Tibial nerve (tissue), 4 donors: Measurements from ENCODE around the gene ANKRD11. TPM values are rescaled to one million over a fixed set of nuclear protein-coding genes. Genes with fewer than 3 reads are reported as not detected.
A peak's percentile ranks its signal among the peaks of the same experiment; 100 is the strongest.
"Not testable (repeated sequence)": the region's sequence is repeated elsewhere in the genome, so short reads cannot be mapped to it uniquely, and the experiment has no call there.

Experiments
- DNase-seq, 2 donors: peaks; one replicate each; pipeline ENCODE4 v3.0.0-alpha.2; 2019; ENCODE audit warnings: low spot score in 2 of 2
- H3K27ac ChIP-seq, 4 donors: fragments of 200-600 bp; sonication (generic) in 3 of 4; one replicate each; pipeline ENCODE4 v1.5.1; 2017 to 2019; ENCODE audit warnings: mild to moderate bottlenecking in 1 of 4
- H3K27me3 ChIP-seq, 2 donors: fragments of 200-600 bp; sonication (generic) in 1 of 2; one replicate each; pipeline versions ENCODE4 v1.5.1 to v1.6.0; 2017 to 2019
- H3K36me3 ChIP-seq, 3 donors: fragments of 200-600 bp; sonication (generic); one replicate each; pipeline ENCODE4 v1.5.1; 2018 to 2019
- H3K4me1 ChIP-seq, 4 donors: fragments of 200-600 bp; sonication (generic) in 3 of 4; one replicate each; pipeline ENCODE4 v1.5.1; 2017 to 2019
- H3K4me3 ChIP-seq, 4 donors: fragments of 200-600 bp; sonication (generic) in 3 of 4; one replicate each; pipeline ENCODE4 v1.5.1; 2017 to 2019; ENCODE audit warnings: mild to moderate bottlenecking in 1 of 4, moderate library complexity in 1 of 4
- H3K9me3 ChIP-seq, 4 donors: fragments of 200-600 bp; sonication (generic) in 3 of 4; one replicate each; pipeline ENCODE4 v1.5.1; 2017 to 2019
- EP300 ChIP-seq, 2 donors: sonication (generic); formaldehyde crosslinking; IDR thresholded peaks; one replicate each; pipeline ENCODE4 v1.6.1; 2017; ENCODE audit warnings: antibody characterized with exemption in 2 of 2, mild to moderate bottlenecking in 1 of 2
- POLR2A ChIP-seq, 2 donors: fragments of 450-650 bp; IDR thresholded peaks; one replicate each; pipeline ENCODE4 v1.6.1; 2017; ENCODE audit warnings: antibody characterized with exemption in 2 of 2, mild to moderate bottlenecking in 2 of 2, moderate library complexity in 2 of 2
- WGBS, 2 donors: methylation state at CpG; one replicate each; pipeline ENCODE4 v1.1.5; 2018; 5-methylcytosine and 5-hydroxymethylcytosine counted together
- total RNA-seq, 4 donors: library from RNA; depleted of rRNA; stranded (reverse); fragments of >200 nt; gene quantifications; one replicate each; pipeline ENCODE4 v1.1.0, GENCODE V29; 2016
- TF ChIP-seq, protein P1 (sequence below), 5 experiments: fragments of 200-600 bp in 3 of 5; fragments of 450-650 bp in 2 of 5; sonication (generic) in 3 of 5; IDR thresholded peaks; one replicate each; pipeline ENCODE4 v1.5.1; 2016 to 2019; ENCODE audit warnings: antibody characterized with exemption in 5 of 5, mild to moderate bottlenecking in 3 of 5, moderate library complexity in 2 of 5

The ANKRD11 gene
- total RNA-seq, 4 donors from 2014 or later: 104 to 177 (median 112) TPM

DNA sequence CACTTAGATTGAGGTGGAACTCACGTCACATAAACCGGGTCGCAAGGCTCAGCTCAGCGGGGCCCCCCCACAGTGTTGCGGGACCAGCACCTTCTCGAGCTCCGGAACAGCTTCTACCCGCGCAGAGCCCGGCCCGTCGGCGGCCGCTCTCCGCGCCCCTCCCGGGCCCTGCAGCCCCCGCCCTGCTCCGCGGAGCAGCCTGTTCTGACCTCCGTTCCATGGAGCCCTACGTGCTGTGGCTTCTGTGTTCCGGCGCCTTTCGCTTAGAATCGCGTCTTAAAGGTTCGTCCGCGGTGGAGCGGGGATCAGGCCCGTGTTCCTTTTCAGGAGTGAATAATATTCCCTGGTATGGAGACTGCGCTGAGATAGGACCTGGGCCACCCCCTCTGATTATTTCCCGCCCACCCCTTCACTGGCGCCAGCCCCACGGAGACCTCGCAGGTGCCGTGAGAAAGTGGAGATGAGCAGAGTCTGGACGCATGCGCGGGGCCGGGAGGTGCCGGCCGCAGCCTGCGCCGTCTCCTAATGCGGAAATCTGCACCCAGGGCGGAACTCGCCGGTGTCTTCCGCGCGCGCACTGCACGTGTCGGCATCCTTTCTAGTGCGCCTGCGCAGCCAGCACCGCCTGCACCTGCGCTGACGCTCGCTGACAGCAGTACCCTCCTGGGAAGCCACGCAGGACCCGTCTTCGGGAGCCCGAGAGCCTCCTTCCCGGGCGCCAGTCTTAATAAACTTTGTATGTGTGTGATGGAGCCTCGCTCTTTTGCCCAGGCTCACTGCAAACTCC, 242.0 kb downstream of the ANKRD11 start:
- Histone ChIP-seq H3K27me3 (peaks cover 0 to 5% of the 10 kb centered on the region in 2 donors), H3K36me3 (no peaks in the 10 kb centered on the region), H3K27ac (no peak overlapping the region), H3K4me1 (peaks cover 0 to 9% (median 6%) of the 10 kb centered on the region in 4 donors), H3K9me3 (peaks cover 0 to 15% (median 0%) of the 10 kb centered on the region in 4 donors), H3K4me3 (peak overlapping the region in 3 of 4 donors; percentile 28 to 58 (median 53))
- TF ChIP-seq, protein P1, sequence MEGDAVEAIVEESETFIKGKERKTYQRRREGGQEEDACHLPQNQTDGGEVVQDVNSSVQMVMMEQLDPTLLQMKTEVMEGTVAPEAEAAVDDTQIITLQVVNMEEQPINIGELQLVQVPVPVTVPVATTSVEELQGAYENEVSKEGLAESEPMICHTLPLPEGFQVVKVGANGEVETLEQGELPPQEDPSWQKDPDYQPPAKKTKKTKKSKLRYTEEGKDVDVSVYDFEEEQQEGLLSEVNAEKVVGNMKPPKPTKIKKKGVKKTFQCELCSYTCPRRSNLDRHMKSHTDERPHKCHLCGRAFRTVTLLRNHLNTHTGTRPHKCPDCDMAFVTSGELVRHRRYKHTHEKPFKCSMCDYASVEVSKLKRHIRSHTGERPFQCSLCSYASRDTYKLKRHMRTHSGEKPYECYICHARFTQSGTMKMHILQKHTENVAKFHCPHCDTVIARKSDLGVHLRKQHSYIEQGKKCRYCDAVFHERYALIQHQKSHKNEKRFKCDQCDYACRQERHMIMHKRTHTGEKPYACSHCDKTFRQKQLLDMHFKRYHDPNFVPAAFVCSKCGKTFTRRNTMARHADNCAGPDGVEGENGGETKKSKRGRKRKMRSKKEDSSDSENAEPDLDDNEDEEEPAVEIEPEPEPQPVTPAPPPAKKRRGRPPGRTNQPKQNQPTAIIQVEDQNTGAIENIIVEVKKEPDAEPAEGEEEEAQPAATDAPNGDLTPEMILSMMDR (IDR thresholded peaks at IDR 0.05): no peak
- no peak for TF ChIP-seq POLR2A (IDR thresholded peaks at IDR 0.05)
- no peak for TF ChIP-seq EP300 (IDR thresholded peaks at IDR 0.05)
- WGBS, 2 donors: 64 to 69% methylated on average over 64 to 68 of the region's 69 CpGs
- no peak for DNase-seq

DNA sequence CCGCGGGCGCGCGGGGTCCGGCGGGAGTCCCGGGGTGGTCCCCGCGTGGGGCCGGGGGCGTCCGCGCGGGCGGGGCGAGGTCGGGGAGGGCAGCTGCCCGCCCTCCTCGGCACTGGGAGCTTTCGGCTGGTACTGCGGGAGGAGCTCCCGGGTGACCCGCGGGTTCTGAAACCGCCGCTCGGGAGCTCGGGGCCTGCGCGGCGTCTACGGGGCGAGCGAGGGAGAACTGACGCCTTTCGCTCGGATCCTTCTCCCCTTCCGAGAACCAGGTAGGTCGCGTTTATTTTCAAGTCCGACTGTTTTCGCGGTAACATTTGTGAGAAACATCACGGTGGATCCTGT, 242.7 kb downstream of the ANKRD11 start:
- DNase-seq, H3K4me1 ChIP-seq, H3K36me3 ChIP-seq, H3K27ac ChIP-seq, H3K27me3 ChIP-seq: not testable (repeated sequence)
- Histone ChIP-seq H3K9me3 (peaks cover 0 to 15% (median 0%) of the 10 kb centered on the region in 4 donors), H3K4me3 (peak overlapping the region; percentile 24 to 58 (median 40))
- 5% methylated on average over 11 to 12 of the region's 45 CpGs for WGBS, 2 donors

DNA sequence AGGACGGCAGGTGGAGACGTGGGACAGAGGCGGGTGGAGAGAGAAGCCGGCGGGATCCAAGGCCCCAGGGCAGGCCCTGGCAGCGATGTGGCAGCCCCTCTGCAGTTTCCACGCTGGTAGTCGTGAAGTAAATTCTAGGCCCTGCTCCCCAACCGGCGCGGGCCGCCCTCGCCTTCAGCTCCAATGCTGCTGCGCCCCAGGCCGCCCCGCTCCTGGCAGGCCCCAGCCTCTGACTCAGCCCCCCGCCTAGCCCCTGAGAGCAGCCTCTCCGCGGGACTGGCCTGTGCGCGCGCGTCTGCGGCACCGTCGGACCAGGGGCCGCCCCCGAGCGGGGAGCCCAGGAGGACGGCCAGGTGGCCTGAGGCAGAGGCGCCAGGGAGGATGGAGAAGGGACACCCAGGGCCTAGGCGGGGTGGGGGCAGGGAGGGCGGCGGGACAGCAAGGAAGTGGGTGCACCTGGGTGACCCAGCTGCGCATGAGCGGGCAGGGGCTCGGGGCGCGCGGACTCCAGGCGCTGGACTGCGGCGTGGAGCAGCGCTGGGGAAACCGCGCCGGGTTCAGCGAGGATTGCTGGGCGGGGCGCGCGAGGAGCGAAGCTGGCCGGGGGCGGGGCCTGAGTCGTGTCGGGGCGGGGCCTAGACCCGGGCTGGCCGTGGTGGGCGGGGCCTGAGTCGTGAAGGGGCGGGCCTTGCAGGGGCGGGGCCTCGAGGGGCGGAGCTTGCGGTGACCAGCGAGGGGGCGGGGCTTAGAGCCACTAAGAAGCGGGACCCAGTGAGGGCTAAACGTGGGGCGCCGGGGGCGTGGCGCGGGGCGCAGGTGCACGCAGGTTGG, 243.2 kb downstream of the ANKRD11 start:
- peak; percentile 85 to 87 for DNase-seq
- no peak for TF ChIP-seq POLR2A (IDR thresholded peaks at IDR 0.05)
- TF ChIP-seq, protein P1 (IDR thresholded peaks at IDR 0.05): no peak
- no peak for TF ChIP-seq EP300 (IDR thresholded peaks at IDR 0.05)
- H3K27me3 ChIP-seq: peaks cover 0 to 5% of the 10 kb centered on the region in 2 donors
- peak overlapping the region; percentile 24 to 58 (median 54) for H3K4me3 ChIP-seq
- no peak overlapping the region for H3K27ac ChIP-seq
- WGBS, 2 donors: 3 to 6% methylated on average over 34 to 60 of the region's 78 CpGs
- H3K4me1 ChIP-seq: peaks cover 0 to 9% (median 6%) of the 10 kb centered on the region in 4 donors
- no peaks in the 10 kb centered on the region for H3K36me3 ChIP-seq
- peaks cover 0 to 15% (median 0%) of the 10 kb centered on the region in 4 donors for H3K9me3 ChIP-seq

DNA sequence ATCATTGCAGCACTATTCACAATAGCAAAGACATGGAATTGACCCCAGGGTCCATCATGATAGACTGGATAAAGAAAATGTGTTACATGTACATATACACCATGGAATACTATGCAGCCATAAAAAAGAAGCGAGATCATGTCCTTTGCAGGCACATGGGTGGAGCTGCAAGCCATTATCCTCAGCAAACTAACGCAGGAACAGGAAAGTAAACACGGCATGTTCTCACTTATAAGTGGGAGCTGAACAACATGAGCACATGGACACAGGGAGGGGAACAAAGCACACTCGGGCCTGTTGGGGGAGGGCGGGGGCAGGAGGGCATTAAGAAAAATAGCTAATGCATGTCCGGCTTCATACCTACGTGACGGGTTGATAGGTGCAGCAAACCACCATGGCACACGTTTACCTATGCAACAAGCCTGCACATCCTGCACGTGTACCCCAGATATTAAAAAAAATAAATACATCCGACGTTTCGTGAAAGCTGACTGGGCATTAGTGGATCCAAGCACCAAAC, 243.9 kb downstream of the ANKRD11 start:
- Histone ChIP-seq H3K9me3 (peaks cover 0 to 15% (median 0%) of the 10 kb centered on the region in 4 donors), H3K4me1 (peaks cover 0 to 16% (median 11%) of the 10 kb centered on the region in 4 donors), H3K27ac (no peak overlapping the region), H3K4me3 (peak overlapping the region in 2 of 4 donors; percentile 53 to 58), H3K36me3 (no peaks in the 10 kb centered on the region), H3K27me3 (peaks cover 0 to 5% of the 10 kb centered on the region in 2 donors)
- WGBS, 2 donors: 59 to 60% methylated on average over 13 of the region's 13 CpGs
- TF ChIP-seq, protein P1 (IDR thresholded peaks at IDR 0.05): no peak
- no peak for TF ChIP-seq EP300 (IDR thresholded peaks at IDR 0.05)
- no peak for DNase-seq

DNA sequence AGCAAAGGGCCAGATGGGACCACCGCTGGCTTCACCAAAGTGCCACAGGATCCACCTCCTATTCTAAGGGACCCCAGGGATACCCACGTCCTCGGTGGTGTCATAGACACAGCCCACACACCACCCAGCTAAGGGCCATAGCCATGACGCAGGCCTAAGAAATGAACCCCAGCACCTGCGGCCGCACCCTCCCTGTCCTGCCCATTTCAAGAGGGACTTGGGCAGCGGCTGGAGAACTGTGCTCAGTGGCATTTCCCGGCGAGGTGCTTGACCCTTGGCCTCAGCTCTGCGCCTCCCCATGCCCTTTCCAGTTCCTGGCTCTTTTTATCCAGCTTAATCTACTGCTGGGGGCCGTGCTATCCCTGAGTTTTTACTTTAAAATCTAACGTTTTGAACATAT, 245.6 kb downstream of the ANKRD11 start:
- no peak for DNase-seq
- no peak overlapping the region for H3K27ac ChIP-seq
- WGBS, 2 donors: 57 to 63% methylated on average over 7 to 12 of the region's 12 CpGs
- H3K9me3 ChIP-seq: peaks cover 0 to 8% (median 0%) of the 10 kb centered on the region in 4 donors
- H3K27me3 ChIP-seq: peaks cover 0 to 5% of the 10 kb centered on the region in 2 donors
- no peak overlapping the region for H3K4me3 ChIP-seq
- H3K4me1 ChIP-seq: peaks cover 0 to 16% (median 11%) of the 10 kb centered on the region in 4 donors
- H3K36me3 ChIP-seq: no peaks in the 10 kb centered on the region
- TF ChIP-seq, protein P1 (IDR thresholded peaks at IDR 0.05): no peak
- TF ChIP-seq EP300 (IDR thresholded peaks at IDR 0.05): no peak
- no peak for TF ChIP-seq POLR2A (IDR thresholded peaks at IDR 0.05)

DNA sequence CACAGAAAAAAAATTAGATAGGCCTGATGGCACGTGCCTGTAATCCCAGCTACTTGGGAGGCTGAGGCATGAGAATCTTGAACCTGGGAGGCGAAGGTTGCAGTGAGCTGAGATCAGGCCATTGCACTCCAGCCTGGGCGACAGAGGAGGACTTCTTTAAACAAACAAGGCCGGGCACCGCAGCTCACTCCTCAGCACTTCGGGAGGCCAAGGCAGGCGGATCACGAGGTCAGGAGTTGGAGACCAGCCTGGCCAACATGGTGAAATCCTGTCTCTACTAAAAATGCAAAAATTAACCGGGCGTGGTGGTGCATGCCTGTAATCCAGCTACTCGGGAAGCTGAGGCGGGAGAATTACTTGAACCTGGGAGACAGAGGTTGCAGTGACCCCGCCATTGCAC, 246.1 kb downstream of the ANKRD11 start:
- H3K27ac ChIP-seq, H3K9me3 ChIP-seq, H3K36me3 ChIP-seq, H3K27me3 ChIP-seq, DNase-seq, H3K4me3 ChIP-seq: not testable (repeated sequence)
- peaks cover 0 to 16% (median 11%) of the 10 kb centered on the region in 4 donors for H3K4me1 ChIP-seq
- 77 to 80% methylated on average over 13 of the region's 13 CpGs for WGBS, 2 donors
